Tibial nerve (tissue), 4 donors: ENCODE data around the gene ELP4. TPM values are rescaled to one million over a fixed set of nuclear protein-coding genes. Genes with fewer than 3 reads are reported as not detected.

Experiments used
- DNase-seq, 2 donors: peaks; one replicate each; pipeline ENCODE4 v3.0.0-alpha.2; 2019; ENCODE audit warnings: low spot score in 2 of 2
- H3K27ac ChIP-seq, 4 donors: fragments of 200-600 bp; sonication (generic) in 3 of 4; one replicate each; pipeline ENCODE4 v1.5.1; 2017 to 2019; ENCODE audit warnings: mild to moderate bottlenecking in 1 of 4
- H3K27me3 ChIP-seq, 2 donors: fragments of 200-600 bp; sonication (generic) in 1 of 2; one replicate each; pipeline versions ENCODE4 v1.5.1 to v1.6.0; 2017 to 2019
- H3K36me3 ChIP-seq, 3 donors: fragments of 200-600 bp; sonication (generic); one replicate each; pipeline ENCODE4 v1.5.1; 2018 to 2019
- H3K4me1 ChIP-seq, 4 donors: fragments of 200-600 bp; sonication (generic) in 3 of 4; one replicate each; pipeline ENCODE4 v1.5.1; 2017 to 2019
- H3K4me3 ChIP-seq, 4 donors: fragments of 200-600 bp; sonication (generic) in 3 of 4; one replicate each; pipeline ENCODE4 v1.5.1; 2017 to 2019; ENCODE audit warnings: mild to moderate bottlenecking in 1 of 4, moderate library complexity in 1 of 4
- H3K9me3 ChIP-seq, 4 donors: fragments of 200-600 bp; sonication (generic) in 3 of 4; one replicate each; pipeline ENCODE4 v1.5.1; 2017 to 2019
- CTCF ChIP-seq, 5 experiments: fragments of 200-600 bp in 3 of 5; fragments of 450-650 bp in 2 of 5; sonication (generic) in 3 of 5; IDR thresholded peaks; one replicate each; pipeline ENCODE4 v1.5.1; 2016 to 2019; ENCODE audit warnings: antibody characterized with exemption in 5 of 5, mild to moderate bottlenecking in 3 of 5, moderate library complexity in 2 of 5
- EP300 ChIP-seq, 2 donors: sonication (generic); formaldehyde crosslinking; IDR thresholded peaks; one replicate each; pipeline ENCODE4 v1.6.1; 2017; ENCODE audit warnings: antibody characterized with exemption in 2 of 2, mild to moderate bottlenecking in 1 of 2
- POLR2A ChIP-seq, 2 donors: fragments of 450-650 bp; IDR thresholded peaks; one replicate each; pipeline ENCODE4 v1.6.1; 2017; ENCODE audit warnings: antibody characterized with exemption in 2 of 2, mild to moderate bottlenecking in 2 of 2, moderate library complexity in 2 of 2
- WGBS, 2 donors: methylation state at CpG; one replicate each; pipeline ENCODE4 v1.1.5; 2018; 5-methylcytosine and 5-hydroxymethylcytosine counted together
- total RNA-seq, 4 donors: library from RNA; depleted of rRNA; stranded (reverse); fragments of >200 nt; gene quantifications; one replicate each; pipeline ENCODE4 v1.1.0, GENCODE V29; 2016

ELP4 gene
- total RNA-seq, 4 donors from 2014 or later = 19.2 to 32.1 (median 29.7) TPM

DNA sequence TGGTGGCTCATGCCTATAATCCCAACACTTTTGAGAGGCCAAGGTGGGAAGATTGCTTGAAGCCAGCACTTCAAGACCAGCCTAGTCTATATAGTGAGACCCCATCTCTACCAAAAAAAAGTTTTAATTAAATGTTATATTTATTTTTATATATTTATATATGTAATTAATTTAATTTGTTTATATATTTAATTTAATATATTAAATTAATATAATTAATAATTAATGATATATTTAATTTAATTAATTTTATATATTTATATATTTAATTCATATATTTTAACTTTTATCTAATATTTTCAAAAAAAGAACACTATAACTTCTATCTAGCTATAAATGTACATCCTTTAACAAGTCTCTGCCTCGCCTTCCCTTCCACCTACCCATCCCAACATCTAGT is 196.8 kb downstream of the ELP4 start:
- TF ChIP-seq POLR2A (IDR thresholded peaks at IDR 0.05) (no peak), EP300 (IDR thresholded peaks at IDR 0.05) (no peak), CTCF (IDR thresholded peaks at IDR 0.05) (no peak)
- Histone ChIP-seq H3K4me3 (no peak overlapping the region), H3K4me1 (no peaks in the 10 kb centered on the region), H3K36me3 (no peaks in the 10 kb centered on the region), H3K27me3 (no peaks in the 10 kb centered on the region), H3K9me3 (no peaks in the 10 kb centered on the region), H3K27ac (no peak overlapping the region)
- 93 to 97% methylated on average over 1 of the region's 1 CpG for WGBS, 2 donors
- DNase-seq = no peak

DNA sequence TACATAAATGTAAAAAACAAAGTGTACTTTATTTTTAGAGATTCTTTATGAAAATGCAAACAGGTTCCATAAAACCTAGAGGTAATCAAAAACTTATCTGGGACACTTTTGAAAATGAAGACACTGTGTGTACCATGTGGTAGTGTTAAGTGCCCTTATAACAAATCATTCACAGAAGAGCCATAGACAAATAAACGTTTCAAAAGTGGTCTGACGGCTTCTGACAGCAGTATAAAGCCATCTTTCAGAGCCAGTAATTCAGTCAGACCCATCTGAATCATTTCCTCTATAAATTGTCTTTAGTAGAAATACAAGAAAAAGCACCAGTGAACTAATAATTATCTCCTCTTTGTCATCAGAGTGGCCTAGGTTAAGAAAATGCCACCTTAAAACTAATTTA is 201.6 kb downstream of the ELP4 start:
- Histone ChIP-seq H3K36me3 (peaks cover 0 to 4% (median 0%) of the 10 kb centered on the region in 3 donors), H3K9me3 (no peaks in the 10 kb centered on the region), H3K4me1 (no peaks in the 10 kb centered on the region), H3K27me3 (no peaks in the 10 kb centered on the region), H3K4me3 (no peak overlapping the region), H3K27ac (no peak overlapping the region)
- WGBS, 2 donors = 52 to 54% methylated on average over 2 of the region's 2 CpGs
- no peak for TF ChIP-seq POLR2A (IDR thresholded peaks at IDR 0.05)
- TF ChIP-seq CTCF (IDR thresholded peaks at IDR 0.05) = no peak
- no peak for TF ChIP-seq EP300 (IDR thresholded peaks at IDR 0.05)
- DNase-seq = no peak

- Histone ChIP-seq H3K27ac (no peak overlapping the region), H3K4me1 (no peaks in the 10 kb centered on the region), H3K4me3 (no peak overlapping the region), H3K9me3 (no peaks in the 10 kb centered on the region), H3K36me3 (peaks cover 0 to 4% (median 0%) of the 10 kb centered on the region in 3 donors), H3K27me3 (no peaks in the 10 kb centered on the region)
- TF ChIP-seq POLR2A (IDR thresholded peaks at IDR 0.05) (no peak), CTCF (IDR thresholded peaks at IDR 0.05) (no peak), EP300 (IDR thresholded peaks at IDR 0.05) (no peak)
- no peak for DNase-seq
- 97 to 98% methylated on average over 2 of the region's 2 CpGs for WGBS, 2 donors
Observed at GRCh38 chr11:31712851-31713250, 203.3 kb downstream of the ELP4 start.

GRCh38 chr11:31714840-31715239 is 205.3 kb downstream of the ELP4 start:
- no peak for TF ChIP-seq POLR2A (IDR thresholded peaks at IDR 0.05)
- TF ChIP-seq EP300 (IDR thresholded peaks at IDR 0.05) = no peak
- TF ChIP-seq CTCF (IDR thresholded peaks at IDR 0.05) = no peak
- WGBS, 2 donors = 97% methylated on average over 3 of the region's 3 CpGs
- no peaks in the 10 kb centered on the region for H3K27me3 ChIP-seq

GRCh38 chr11:31720225-31720624 is 210.7 kb downstream of the ELP4 start:
- Histone ChIP-seq H3K9me3 (no peaks in the 10 kb centered on the region), H3K4me1 (no peaks in the 10 kb centered on the region), H3K4me3 (no peak overlapping the region), H3K27me3 (no peaks in the 10 kb centered on the region), H3K36me3 (peaks cover 0 to 18% (median 0%) of the 10 kb centered on the region in 3 donors), H3K27ac (no peak overlapping the region)
- TF ChIP-seq POLR2A (IDR thresholded peaks at IDR 0.05) = no peak
- no peak for TF ChIP-seq CTCF (IDR thresholded peaks at IDR 0.05)
- TF ChIP-seq EP300 (IDR thresholded peaks at IDR 0.05) = no peak
- DNase-seq = no peak
- WGBS, 2 donors = 23 to 30% methylated on average over 2 of the region's 2 CpGs

More at GRCh38 chr11:31714840-31715239, 205.3 kb downstream of the ELP4 start:
- Histone ChIP-seq H3K36me3 (peaks cover 0 to 4% (median 0%) of the 10 kb centered on the region in 3 donors), H3K27ac (no peak overlapping the region), H3K4me1 (no peaks in the 10 kb centered on the region), H3K9me3 (no peaks in the 10 kb centered on the region), H3K4me3 (no peak overlapping the region)
- DNase-seq = no peak
